ENCODE results near the gene CD109. TPM values are rescaled to one million over a fixed set of nuclear protein-coding genes. Genes with fewer than 3 reads are reported as not detected.

The CD109 gene
- total RNA-seq, 1 experiment from 2014 or later: 46.1 TPM

GRCh38 chr6:73671911-73672685 lies 23.9 kb upstream of the CD109 start:
- Histone ChIP-seq H3K36me3 (ENCODE audit: control insufficient read depth, insufficient read depth, low read length) (no peaks in the 10 kb centered on the region), H3K27ac (ENCODE audit: low read length) (no peak overlapping the region), H3K4me1 (ENCODE audit: control insufficient read depth, insufficient read depth, low read length) (no peaks in the 10 kb centered on the region), H3K9me3 (ENCODE audit: control insufficient read depth, insufficient read depth, low read depth, low read length) (no peaks in the 10 kb centered on the region), H3K27me3 (ENCODE audit: control insufficient read depth, insufficient read depth, low read length) (no peaks in the 10 kb centered on the region), H3K4me3 (ENCODE audit: low read depth in 2 of 2, low read length in 2 of 2) (no peak overlapping the region)
- DNase-seq (ENCODE audit: low read depth, low spot score) (no peak), ATAC-seq (no peak)
- POLR2A ChIA-PET: no interaction called here
- in situ Hi-C loops (cut with HindIII; ENCODE audit: low pct_unique_long_range_greater_than_20kb, low sequenced_read_pairs): no loop called here
- intact Hi-C loops (cut with micrococcal nuclease; ENCODE audit: unreplicated experiment): loop anchor here (10.0 kb wide), 1 partner anchor 1543 kb away; no protein-coding TSS in a partner anchor
- TF ChIP-seq CTCF (IDR thresholded peaks at IDR 0.05): no peak
- no peak for TF ChIP-seq TCF7L2 (IDR thresholded peaks at IDR 0.05; ENCODE audit: low read depth, low read length)
- TF ChIP-seq SIN3A (IDR thresholded peaks at IDR 0.05; ENCODE audit: borderline replicate concordance, insufficient read depth, low read depth, low read length): no peak
- no peak for TF ChIP-seq POLR2AphosphoS5 (IDR thresholded peaks at IDR 0.05; ENCODE audit: low read depth, low read length)
- TF ChIP-seq REST (IDR thresholded peaks at IDR 0.05; ENCODE audit: insufficient read depth in 1 of 2, low read depth in 2 of 2, low read length in 1 of 2): no peak
- CTCF ChIA-PET: interaction anchor here (0.6 kb wide), 1 partner anchor 61 kb away, joined by 3 read pairs; no protein-coding TSS in a partner anchor
- no TSS peak for BruUV-seq (replicated peaks)

GRCh38 chr6:73675466-73676098 lies 20.4 kb upstream of the CD109 start:
- no peaks in the 10 kb centered on the region for H3K36me3 ChIP-seq (ENCODE audit: control insufficient read depth, insufficient read depth, low read length)
- ChIA-PET POLR2A (no interaction called here), CTCF (interaction anchor here (0.6 to 1.1 kb wide), 5 partner anchors 38 to 132 kb away, joined by 4 to 10 read pairs (median 5); no protein-coding TSS in a partner anchor)
- in situ Hi-C loops (cut with HindIII; ENCODE audit: low pct_unique_long_range_greater_than_20kb, low sequenced_read_pairs): no loop called here
- no peak for DNase-seq (ENCODE audit: low read depth, low spot score)
- H3K27ac ChIP-seq (ENCODE audit: low read length): no peak overlapping the region
- H3K4me1 ChIP-seq (ENCODE audit: control insufficient read depth, insufficient read depth, low read length): no peaks in the 10 kb centered on the region
- H3K4me3 ChIP-seq (ENCODE audit: low read depth in 2 of 2, low read length in 2 of 2): no peak overlapping the region
- no peaks in the 10 kb centered on the region for H3K9me3 ChIP-seq (ENCODE audit: control insufficient read depth, insufficient read depth, low read depth, low read length)
- no TSS peak for BruUV-seq (replicated peaks)
- peak; percentile 96 for ATAC-seq
- TF ChIP-seq CTCF (IDR thresholded peaks at IDR 0.05): peak; percentile 98
- no peak for TF ChIP-seq POLR2AphosphoS5 (IDR thresholded peaks at IDR 0.05; ENCODE audit: low read depth, low read length)
- no peaks in the 10 kb centered on the region for H3K27me3 ChIP-seq (ENCODE audit: control insufficient read depth, insufficient read depth, low read length)
- intact Hi-C loops (cut with micrococcal nuclease; ENCODE audit: unreplicated experiment): loop anchor here (1.0 to 10.0 kb wide), 2 partner anchors 58 to 1539 kb away; no protein-coding TSS in a partner anchor

Measured in Panc1 (cell line).